Stimulated activated CD8-positive, alpha-beta memory T cell treated with anti-CD3 and anti-CD28 coated beads, Interleukin-2, amount 100 ng/mL, for 1 hour (primary cell): ENCODE data around the gene F11R.
"Not testable (repeated sequence)": the region's sequence is repeated elsewhere in the genome, so short reads cannot be mapped to it uniquely, and the experiment has no call there.

Experiments
- DNase-seq, 2 donors: peaks; one replicate each; pipeline ENCODE4 v3.0.0-alpha.2; 2020; ENCODE audit warnings: low read depth in 2 of 2

Gene F11R

GRCh38 chr1:161013131-161013487 is 7.8 kb downstream of the F11R start:
- DNase-seq, result no peak

GRCh38 chr1:161012420-161012819 is 8.5 kb downstream of the F11R start:
- no peak for DNase-seq

DNA sequence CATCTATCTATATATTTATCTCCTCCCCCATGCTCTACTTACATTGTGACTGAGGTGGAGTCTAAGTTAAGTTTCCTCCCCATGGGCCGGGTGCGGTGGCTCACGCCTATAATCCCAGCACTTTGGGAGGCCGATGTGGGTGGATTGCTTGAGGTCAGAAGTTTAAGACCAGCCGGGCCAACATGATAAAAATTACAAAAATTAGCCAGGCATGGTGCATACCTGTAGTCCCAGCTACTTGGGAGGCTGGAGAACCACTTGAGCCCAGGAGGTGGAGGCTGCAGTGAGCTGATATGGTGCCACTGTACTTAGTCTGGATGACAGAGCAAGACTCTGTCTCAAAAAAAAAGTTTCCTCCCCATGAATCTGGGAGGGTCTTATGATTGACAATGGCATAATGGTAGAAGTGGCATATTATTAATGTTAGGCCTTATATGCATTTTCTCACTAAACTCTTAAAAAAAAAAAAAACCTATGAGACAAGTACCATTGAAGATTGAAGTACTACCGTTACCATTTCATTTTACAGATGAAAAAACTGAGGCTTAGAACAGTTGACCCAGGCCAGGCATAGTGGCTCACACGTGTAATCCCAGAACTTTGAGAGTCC is 11.2 kb downstream of the F11R start:
- no peak for DNase-seq

DNA sequence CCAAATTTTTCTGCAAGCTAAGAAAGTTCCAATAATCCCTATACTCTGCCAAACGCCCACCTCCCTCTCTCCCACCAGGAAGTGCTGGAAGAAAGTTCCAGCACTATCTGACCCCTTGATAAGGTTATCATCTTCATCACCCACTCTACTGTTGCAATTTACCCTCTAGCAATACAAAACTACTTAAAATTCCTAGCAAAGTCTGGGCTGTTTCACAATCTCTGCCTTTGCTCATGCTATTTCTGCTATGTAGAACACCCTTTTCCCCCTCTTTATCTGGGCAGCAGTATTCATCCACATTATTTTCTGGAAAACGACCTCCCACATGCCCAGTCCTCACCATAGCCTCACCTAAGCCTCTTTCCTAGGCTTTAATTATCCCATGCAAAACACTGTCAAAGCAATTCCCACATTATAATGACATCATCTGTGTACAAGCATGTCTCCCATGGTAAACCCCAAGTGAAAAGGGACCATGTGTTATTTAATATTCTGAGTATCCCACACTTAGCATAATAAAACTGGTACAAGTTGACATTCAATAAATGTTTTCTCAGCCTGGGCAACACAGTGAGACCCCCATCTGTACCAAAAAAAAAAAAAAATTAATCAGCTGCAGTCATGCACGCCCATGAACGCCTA is 12.0 kb downstream of the F11R start:
- no peak for DNase-seq

GRCh38 chr1:161007369-161007768 is 13.6 kb downstream of the F11R start:
- DNase-seq, result no peak

DNA sequence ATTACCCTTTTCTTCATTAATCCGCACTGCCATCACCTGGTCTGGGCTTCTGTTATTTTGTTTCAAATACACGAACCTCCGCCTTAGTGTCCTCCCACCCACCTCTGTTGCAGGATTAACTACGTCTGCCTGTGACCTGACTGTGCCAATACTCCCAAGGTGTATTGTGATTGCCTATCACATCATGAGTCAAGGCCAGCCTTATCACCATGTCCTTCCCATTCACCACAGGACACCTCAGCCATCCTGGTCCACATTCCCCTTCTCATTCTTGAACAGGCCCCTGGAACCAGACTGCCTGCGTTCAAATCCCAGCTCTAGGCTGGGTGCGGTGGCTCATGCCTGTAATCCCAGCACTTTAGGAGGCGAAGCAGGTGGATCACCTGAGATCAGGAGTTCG is 14.4 kb downstream of the F11R start:
- DNase-seq, result no peak

DNA sequence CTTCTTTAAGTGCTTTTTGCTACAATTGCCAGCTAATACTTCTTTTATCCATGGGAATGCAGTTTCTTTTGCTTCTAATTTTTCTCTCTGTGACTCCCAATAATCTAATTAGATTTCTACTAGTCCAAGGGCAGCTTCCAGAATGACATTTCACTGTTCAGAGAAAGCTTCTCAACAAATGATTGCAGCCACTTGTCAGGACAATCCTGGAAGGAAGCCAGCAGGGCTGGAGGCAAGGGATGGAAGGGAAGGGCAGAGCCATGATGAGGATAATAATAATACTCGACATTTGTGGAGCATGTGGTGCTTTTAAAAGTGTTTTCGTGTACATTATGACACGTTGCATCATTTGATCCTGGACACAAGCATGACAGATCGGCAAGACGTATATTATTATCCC is 19.4 kb downstream of the F11R start:
- no peak for DNase-seq

GRCh38 chr1:161000736-161001480 is 20.0 kb downstream of the F11R start:
- DNase-seq, result no peak

DNA sequence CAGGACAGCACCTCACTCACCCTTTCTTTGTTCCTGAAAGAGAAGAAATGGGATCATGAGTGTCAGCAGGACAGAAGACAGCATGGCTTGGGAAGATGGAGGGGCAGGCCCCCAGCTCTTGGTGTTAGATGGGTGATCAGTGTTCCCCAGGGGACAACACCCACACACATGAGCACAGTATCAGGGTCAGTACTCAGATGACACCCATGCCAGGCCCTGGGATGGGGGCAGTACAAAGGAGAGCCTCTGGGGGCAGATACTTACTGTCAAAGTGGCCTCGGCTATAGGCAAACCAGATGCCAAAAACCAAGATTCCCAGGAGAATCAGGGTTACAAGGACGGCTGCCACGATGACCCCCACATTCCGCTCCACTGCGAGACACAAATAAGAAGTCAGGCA is 21.6 kb downstream of the F11R start:
- no peak for DNase-seq

DNA sequence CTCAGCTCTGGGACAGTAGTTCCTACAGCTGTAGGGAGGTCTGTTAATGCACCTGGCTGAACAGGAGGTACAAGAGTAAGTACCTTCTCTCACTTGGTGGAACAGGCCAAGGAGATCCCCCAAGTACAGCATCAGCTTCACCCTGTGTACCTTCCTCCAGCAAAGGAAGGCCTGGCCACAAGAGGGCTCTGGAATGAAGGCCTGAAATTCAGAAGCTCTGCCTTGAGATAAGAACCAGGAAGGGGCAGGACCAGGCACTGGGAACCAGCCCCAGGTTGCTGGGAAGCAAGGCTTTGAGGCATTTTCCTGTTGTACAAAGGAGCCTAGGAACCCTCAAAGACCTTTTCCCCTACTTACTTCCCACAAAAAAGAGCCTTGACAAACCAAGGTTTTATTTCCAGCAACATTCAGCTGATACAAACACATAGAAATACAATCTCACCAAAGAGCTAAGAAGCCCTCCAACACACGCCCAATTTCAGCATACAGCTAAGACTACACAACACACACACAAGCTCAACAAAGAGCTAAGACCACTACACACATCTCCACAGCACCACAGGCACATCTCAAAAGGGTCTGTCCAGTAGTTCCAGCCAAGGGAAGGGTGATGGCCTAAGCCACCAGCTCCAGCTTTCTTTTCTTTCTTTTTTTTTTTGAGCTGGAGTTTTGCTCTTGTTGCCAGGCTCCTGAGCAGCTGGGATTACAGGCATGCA is 23.5 kb downstream of the F11R start:
- DNase-seq, result peak; percentile 10 to 18

DNA sequence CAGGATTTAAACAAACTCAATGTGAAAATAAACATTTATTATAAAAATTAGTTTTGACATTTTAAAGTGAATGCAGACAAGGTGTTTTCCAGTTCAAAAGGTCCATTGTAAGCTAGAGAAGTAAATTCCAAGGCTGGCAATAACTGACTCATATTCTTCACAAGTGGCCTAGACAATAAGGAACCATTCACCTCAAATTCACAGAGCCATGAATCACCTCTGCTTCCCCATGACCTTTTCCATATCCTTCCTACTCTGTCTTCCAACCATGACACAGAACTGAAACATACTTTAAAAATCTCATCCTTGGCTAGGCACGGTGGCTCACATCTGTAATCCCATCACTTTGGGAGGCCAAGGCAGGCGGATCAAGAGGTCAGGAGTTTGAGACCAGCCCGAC is 24.8 kb downstream of the F11R start:
- DNase-seq, result no peak

DNA sequence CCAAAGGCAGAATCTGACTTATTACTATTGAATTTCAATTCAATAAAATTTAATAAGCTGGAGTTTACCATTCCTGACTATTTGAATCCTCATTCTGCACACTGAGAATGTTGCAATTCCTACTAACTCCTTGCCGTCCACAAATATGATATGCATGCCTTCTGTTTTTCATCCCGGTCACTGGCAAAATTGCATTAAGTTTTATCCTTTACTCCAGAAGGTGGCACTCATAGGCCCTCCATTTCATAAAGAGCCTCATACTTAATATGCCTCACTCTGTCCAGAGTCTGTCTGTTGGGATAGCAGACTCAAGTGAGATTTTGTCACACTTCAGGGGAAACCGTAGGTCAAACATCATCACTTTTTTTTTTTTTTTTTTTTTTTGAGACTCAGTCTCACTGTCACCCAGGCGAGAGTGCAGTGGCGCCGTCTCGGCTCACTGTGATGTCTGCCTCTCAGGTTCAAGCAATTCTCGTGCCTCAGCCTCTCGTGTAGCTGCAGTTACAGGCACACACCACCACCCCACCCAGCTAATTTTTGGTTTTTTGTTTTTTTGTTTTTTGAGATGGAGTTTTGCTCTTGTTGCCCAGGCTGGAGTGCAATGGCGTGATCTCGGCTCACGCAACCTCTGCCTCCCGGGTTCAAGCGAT is 27.3 kb downstream of the F11R start:
- no peak for DNase-seq

- not testable (repeated sequence) for DNase-seq
Observed at GRCh38 chr1:160992036-160992435, 28.9 kb downstream of the F11R start.

GRCh38 chr1:160987359-160988050 is 33.4 kb downstream of the F11R start:
- DNase-seq, result no peak

- no peak for DNase-seq
Observed at GRCh38 chr1:160985723-160986122, 35.2 kb downstream of the F11R start.

- DNase-seq, result no peak
Observed at GRCh38 chr1:160981584-160982411, 39.2 kb downstream of the F11R start.

- no peak for DNase-seq
Observed at GRCh38 chr1:160979286-160979685, 41.7 kb downstream of the F11R start.

- no peak for DNase-seq
Observed at GRCh38 chr1:160978510-160978927, 42.4 kb downstream of the F11R start.

DNA sequence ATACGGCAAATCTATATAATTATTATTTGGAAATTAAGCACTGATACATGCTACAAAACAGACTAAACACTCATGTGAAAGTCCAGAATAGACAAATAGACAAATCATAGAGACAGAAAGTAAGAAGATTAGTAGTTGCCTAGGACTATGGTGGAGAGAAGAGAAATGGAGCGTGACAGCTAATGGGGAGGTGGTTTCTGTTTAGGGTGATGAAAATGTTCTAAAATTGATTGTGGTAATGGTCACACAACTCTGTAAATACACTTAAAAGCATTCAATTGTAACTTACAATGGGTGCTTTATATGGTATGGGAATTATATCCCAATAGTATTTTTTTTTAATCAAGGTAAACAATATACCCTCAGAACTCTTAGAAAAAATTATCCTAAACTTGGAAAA is 45.9 kb downstream of the F11R start:
- DNase-seq, result no peak

- no peak for DNase-seq
Observed at GRCh38 chr1:160973491-160973890, 47.5 kb downstream of the F11R start.

GRCh38 chr1:160972939-160973338 is 48.0 kb downstream of the F11R start:
- no peak for DNase-seq
